GM19452 (cell line): ENCODE results near the gene C3.
"Not testable (repeated sequence)": the region's sequence is repeated elsewhere in the genome, so short reads cannot be mapped to it uniquely, and the experiment has no call there.

Experiments
- ATAC-seq: cut with Tn5 transposase; IDR thresholded peaks from one replicate; pipeline ENCODE4 v1.9.1; 2021; ENCODE audit not compliant: unreplicated experiment

The C3 gene

DNA sequence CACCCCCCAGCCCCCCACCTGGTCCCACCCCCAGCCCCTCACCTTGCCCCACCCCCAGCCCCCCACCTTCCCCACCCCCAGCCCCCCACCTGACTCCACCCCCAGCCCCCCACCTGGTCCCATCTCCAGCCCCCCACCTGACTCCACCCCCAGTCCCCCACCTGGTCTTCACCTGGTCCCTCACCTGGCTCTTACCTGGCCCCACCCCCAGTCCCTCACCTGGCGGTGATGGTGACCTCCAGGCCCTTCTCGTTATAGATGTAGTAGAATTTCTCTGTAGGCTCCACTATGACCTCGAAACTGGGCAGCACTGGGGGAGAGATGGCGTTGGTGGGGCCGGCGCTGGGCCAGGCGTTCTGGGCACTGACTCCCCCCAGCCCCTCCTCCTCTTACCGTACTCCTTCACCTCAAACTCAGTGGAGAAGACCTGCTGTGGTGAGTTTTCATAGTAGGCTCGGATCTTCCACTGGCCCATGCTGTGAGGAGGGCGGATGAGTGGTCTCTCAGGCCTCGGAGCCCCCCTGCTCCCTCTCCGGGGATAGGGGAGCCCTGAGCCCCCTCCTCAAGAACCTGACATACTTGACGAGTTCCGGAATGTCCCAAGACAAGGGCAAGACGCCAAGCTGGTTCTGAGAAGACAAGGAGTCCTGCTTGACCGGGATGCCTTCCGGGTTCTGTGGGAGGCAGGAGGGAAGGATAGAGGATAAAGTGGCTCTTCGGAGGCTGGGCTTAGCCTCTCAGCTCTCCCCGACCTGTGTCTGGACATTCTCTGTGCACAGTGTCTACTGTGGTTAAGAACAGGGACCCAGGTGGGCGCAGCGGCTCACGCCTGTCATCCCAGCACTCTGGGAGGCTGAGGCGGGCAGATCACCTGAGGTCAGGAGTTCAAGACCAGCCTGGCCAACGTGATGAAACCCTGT is 6.4 kb downstream of the C3 start:
- no peak for ATAC-seq

DNA sequence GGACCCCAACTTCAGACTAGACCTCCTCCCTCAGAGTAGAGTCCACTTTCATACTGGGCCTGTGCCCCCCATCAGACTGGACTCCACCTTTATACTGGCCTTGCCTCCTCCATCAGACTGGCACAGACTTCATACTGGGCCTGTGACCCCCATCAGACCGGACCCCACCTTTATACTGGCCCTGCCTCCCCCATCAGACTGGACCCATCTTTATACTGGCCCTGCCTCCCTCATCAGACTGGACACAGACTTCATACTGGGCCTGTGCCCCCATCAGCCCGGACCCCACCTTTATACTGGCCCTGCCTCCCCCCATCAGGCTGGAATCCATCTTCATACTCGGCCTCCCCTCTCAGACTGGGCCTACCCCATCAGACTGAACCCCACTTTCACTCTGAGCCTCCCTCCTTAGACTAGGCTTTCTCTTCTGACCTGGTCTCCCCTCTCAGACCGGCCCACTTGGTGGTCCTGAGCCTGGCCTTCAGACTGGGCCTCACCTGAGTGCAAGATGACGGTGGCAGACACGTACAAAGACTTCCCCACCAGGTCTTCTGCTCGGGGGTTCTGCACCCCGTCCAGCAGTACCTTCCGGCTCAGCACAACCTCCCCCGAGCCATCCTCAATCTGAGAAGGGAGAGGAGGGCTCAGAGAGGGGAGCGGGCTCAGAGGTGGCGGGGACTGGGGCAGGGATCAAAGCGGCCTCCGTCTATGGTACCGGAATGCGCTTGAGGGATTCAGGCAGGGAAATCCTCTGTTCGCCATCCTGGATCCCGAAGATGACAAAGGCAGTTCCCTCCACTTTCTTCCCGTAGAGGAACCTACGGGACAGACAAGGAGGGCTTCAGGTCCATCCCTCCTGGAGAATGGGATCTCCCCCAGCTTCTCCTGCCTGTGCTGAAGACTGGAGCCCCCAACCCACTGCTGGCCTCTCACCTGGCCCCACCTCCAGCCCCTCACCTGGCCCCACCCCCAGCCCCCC is 7.5 kb downstream of the C3 start:
- ATAC-seq: no peak

DNA sequence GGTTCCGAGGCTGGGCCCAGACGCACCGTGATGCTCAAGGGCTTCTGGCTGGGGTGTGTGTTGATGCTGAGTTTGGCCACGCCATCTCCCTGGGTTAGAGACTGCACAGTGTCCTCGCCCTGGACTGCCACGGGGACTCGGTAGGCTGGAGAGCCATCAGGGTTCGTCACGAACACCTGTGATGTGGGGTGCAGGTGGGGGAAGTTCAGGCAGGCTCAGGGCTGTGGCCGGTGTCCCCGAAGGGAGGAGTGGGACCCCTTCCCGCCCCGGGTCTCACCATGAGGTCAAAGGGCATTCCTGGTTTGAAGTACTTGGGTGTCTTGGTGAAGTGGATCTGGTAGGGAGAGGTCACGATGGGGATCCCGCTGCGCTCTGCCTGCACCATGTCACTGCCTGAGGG is 8.2 kb downstream of the C3 start:
- no peak for ATAC-seq

DNA sequence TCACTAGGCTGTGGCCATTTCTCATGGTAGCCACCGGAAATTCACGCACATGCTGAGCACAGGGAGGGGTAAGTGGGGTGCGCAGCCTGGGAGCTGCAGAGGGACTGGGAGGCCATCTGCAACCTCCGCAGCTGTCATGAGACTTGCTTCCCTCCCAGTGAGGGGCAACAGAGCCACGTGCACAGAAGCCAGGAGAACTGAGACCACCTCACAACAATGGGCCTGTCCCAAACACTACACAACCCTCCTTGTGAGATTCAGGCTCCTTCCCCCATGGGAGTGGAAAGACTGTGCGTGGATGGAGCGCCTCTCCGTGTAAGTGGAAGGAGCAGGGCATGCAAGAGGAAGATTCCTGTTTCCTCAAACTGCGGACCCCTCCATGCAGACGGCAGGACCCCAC is 8.8 kb downstream of the C3 start:
- no peak for ATAC-seq

DNA sequence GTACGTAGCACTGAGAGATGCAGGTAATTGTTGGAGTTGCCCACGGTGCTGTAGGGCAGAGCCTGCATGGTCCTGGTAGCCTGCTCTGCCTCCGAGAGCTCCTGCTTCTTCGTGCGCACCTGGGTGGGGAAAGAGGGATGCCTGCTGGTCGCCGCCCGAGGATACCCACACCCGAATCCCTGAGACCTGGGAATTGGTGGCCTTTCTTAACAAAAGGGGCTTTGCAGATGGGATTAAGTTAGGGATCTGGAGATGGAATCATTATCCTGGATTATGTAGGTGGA is 9.4 kb downstream of the C3 start:
- ATAC-seq: no peak

DNA sequence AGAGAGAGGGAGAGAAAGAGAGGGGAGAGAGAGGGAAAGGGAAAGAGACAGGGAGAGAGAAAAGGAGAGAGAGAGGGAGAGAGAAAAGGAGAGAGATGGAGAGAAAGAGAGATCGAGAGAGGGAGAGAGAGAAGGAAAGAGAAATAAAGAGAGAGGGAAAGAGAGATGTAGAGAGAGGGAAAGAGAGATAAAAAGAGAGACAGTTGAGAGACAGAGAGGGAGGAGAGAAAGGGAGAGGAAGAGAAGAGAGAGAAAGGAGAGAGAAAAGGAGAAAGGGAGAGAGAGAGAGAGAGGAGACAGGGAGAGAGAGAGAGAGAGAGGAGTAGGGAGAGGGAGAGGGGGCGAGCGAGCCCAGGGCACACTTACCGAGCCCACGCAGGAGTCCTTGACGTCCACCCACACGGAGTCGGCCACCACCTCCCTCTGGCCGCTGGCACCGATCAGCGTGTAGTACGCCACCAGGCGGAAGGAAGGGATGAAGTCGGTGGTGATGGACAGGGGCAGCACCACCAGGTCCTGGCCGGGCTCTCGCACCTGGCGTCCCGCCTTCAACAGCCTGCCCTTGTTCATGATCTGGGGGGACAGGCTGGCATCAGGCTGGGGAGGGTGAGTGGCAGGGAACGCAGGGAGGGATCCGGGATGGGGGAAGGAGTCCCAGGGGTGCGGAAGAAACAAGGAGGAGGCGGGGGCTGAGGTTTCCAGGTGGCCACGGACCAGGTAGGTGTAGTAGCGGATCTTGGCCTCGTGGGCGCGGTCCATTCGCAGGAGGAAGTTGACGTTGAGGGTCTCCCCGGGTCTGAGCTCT is 10.0 kb downstream of the C3 start:
- ATAC-seq: no peak

DNA sequence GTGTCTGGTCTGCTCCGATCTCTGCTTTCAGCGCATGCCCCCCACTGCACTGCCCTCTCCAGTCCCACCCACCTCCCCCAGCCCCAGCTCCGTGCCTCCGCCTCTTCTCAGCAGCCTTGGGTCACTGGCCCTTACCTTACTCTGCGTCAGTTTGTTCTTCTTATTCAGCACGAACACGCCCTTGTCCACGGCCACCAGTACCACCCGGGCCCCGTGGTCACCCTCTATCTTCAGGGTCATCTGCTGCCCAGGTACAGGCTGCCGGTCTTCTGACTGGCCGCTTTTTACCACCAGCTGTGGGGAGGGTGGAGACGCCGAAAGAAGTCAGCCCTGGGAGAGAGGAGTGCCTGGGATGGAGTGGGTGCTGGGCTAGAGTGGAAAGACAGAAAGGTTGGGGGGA is 10.9 kb downstream of the C3 start:
- no peak for ATAC-seq

DNA sequence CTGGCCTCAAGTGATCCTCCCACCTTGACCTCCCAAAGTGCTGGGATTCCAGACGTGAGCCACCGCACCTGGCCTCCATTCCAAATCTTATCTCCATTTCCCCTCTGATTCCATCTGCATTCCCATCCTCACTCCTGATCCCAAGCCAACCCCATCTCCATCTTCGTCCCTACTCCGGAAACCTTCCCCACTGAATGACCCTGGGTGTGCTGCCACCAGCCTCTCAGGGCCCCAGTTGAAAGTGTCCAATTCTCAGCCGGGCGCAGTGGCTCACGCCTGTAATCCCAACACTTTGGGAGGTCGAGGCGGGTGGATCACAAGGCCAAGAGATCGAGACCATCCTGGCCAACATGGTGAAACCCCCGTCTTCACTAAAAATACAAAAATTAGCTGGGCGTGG is 11.5 kb downstream of the C3 start:
- not testable (repeated sequence) for ATAC-seq

DNA sequence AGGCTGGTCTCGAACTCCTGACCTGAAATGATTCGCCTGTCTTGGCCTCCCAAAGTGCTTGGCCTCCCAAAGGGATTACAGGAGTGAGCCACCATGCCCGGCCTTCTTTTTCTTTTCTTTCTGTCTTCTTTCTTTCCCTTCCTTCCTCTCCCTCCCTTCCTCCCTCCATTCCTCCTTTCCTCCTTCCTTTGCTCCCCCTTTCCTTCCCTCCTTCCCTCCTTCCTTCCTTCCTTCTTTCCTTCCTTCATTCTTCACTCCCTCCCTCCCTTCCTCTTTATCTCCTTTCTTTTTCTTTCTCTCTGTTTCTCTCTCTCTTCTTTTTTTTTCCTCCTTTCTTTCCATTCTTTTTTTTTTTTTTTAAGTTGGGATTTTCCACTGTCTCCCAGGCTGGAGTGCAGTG is 12.1 kb downstream of the C3 start:
- ATAC-seq: no peak

DNA sequence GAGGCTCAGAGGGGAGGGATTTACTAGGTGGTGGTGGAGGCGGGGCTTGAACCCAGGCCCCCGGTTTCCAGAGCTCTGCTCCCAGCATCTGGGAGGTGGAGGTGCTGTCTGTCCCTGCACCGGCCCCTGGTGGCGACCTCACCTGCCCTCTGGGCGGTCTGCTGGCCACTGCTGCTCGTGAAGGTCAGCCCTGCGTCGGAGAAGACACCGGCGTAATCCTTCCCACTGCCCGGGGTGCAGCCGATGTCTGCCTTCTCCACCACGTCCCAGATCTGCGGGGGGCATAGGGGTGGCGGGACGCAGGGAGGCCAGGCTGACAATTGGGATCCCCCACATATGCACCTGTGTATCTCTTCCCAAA is 12.8 kb downstream of the C3 start:
- ATAC-seq: no peak

DNA sequence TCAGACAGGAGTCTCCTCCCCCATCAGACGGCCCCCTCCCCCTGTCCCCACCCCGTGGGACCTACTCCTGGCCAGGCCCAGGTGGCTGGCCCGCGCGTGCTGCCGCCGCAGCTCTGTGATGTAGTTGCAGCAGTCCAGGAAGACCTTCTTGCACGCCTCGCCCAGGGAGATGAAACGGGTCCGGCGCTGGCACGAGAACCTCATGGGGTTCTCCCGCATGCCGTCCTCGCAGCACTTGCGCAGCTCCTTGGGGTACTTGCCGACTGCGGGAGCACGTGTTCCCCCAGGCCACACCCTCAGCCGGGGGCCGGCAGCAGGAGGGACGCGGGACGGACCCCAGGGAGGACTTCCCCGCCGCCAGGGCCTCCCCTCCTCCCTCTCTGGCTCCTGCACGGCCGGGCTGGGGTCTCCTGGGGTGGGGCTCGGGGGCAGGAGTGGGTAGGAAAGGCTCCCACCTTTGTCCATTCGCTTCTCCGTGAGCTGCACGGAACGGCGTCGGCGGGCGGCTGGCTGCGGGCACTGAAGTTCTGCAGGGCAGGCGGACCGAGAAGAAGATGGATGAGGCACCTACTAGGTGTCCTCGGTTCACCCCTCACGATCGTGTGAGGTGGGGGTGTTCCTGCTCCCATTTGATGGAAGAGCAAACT is 13.3 kb downstream of the C3 start:
- ATAC-seq: no peak

DNA sequence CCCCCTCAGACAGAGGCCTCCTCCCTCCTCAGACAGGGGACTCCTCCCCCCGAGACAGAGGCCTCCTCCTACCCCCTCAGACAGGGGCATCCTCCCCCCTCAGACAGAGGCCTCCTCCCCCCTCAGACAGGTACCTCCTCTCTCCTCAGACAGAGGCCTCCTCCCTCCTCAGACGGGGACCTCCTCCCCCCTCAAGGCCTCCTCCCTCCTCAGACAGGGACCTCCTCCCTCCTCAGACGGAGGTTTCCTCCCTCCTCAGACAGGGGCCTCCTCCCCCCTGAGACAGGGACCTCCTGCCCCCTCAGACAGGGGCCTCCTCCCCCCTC is 13.9 kb downstream of the C3 start:
- no peak for ATAC-seq

DNA sequence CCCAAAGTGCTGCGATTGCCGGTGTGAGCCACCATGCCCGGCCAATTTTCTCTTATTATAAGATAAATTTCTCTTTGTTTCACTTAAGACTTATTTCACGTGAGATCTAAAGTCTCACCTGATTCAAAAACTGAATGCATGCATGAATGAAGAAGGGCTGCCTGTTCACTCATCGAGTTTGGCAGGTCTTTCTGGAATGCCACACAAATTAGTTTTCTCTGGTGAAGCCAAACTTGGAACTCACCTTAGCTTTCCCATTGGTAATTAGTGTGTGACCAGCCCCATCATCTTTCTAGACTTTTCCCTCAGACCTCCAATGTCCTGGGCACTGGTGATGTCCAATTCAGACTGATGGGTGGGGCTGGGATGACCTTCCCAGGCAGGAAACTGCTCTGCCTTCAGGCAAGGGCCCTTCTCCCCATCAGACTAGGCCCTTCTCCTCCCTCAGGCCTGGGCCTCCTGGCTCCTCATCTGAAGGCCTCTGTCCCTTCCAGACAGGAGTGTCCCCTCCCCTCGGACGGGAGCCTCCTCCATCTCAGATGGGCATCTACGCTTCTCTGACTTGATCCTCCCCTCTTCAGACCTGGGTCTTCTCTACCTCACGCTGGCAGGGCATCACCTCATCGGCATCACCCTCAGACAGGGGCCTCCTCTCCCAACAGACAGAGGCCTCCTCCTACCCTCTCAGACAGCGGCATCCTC is 14.4 kb downstream of the C3 start:
- ATAC-seq: no peak

DNA sequence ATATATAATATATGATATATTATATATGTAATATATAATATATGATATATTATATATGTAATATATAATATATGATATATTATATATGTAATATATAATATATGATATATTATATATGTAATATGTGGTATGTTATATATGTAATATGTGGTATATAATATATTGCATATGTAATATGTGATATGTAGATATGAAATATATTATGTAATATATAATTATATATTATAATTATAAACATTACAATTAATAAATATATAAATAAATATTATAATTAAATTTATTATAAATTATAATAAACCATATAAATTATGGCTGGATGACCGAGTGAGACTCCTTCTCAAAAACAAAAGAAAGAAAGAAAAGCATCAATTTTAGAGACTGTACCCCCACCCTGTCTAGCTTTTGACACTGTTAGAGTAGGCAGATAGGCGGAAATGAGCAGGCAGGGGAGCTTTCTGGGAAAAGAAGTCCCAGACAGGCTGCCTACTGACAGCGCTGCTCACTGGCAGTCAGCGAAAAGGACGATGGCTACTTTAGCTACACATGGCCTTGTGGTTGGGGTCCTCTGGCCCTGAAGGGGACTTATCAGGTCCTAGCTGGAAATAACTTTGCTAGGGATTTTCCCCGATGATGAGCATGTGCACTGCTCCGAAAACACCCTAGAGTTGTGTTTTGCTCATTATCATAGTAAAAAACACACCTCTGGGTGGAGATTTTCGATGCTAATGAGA is 19.7 kb downstream of the C3 start:
- ATAC-seq: no peak

DNA sequence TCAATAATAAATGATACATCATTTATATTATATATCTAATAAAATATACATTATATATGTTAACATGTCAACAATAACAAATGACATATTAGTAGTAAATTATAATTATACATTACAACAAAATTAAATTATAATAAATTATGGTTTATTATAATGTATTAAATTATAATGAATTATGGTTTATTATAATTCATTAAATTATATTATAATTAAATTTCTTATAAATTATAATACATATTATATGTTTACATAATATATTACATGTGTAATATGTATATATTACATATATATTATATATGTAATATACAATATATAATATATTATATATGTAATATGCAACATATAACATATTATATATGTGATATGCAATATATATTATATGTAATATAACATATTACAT is 20.5 kb downstream of the C3 start:
- ATAC-seq: no peak

DNA sequence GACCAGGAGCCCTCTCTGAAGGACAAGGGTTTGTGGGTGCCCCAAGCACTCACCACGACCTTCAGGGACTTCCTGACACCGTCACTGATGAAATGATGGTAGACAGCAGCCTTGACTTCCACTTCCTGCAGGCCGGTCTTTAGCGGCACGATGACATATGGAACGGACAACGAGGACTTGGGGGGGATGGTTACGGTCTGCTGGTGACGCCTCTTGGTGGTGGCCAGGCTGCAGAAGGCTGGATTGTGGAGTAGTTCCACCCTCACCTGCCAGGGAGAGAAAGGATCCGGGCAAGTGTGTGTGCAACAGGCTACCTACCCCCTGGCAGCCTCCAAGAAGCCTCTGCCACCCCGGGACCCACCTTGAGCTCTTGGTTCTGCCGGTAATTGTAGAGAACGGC is 23.2 kb downstream of the C3 start:
- no peak for ATAC-seq

DNA sequence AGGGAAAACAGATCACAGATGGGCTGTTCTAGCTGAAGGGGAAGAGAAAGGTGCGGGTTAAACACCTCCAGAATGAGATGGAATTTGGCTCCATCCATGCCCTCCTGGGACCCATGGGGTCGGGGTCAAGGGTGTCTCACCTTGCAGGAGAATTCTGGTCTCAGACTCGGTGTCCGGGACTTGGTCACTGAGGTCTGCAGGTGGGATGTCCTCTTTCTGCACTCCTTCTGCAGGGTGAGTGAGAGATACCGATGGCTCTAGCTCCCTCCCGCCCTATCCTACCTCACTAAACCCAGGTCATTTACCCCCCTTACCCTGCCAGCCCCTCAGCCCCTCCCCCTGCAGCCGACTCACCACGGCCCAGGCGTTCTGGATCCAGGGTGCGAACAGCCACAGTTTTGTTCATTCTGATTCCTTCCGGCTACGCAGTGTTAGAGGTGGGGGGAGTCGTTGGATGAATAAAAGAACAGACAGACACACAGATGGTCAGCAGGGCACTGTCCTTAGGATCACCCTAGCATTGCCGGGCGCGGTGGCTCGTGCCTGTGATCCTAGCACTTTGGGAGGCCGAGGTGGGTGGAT is 24.1 kb downstream of the C3 start:
- ATAC-seq: no peak

DNA sequence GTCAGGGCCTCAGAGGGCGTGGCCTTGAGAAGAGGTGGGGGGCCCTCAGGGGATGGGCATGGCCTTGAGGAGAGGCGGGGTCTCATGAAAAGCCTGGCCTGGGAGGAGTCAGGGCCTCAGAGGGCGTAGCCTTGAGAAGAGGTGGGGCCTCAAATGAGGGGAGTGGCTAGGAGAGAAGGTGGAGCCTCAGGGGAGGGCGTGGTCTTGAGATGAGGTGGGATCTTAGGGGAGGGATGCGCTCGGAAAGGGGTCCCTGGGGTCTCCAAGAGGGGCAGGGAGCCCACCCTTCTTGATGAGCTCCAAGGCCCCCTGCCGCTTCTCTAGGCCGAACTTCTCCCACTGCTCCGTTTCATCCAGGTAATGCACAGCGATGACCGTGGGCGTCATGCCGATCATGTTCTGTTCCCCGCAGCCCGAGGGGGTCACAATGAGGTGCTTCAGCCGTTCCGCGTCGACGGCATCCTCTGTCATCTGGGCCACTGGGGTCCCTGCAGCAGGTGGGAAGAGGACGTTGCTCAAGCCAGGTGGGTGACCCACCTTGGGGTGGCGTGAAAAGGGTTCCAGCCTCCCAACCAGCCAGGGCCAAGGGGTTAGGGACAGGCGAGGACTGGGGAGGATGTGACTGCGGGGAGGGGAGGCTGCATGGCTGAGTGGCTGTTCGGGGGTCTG is 26.2 kb downstream of the C3 start:
- no peak for ATAC-seq

DNA sequence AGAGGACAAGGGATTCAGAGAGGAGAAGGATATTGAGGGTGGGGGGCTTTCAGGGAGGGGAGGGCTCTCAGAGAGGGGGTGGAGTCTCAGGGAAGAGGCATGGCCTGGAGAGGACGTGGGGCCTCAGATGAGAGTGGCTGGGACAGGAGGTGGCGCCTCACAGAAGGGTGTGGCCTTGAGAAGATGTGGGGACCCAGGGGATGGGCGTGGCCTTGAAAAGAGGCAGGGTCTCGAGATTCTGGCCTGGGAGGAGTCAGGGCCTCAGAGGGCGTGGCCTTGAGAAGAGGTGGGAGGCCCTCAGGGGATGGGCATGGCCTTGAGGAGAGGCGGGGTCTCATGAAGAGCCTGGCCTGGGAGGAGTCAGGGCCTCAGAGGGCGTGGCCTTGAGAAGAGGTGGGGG is 26.8 kb downstream of the C3 start:
- no peak for ATAC-seq
